ENCODE results near the gene RGL1. TPM values are rescaled to one million over a fixed set of nuclear protein-coding genes. Genes with fewer than 3 reads are reported as not detected.
A peak's percentile ranks its signal among the peaks of the same experiment; 100 is the strongest.

RGL1 gene
- total and polyA plus RNA-seq, 2 donors (not counting 1 experiment from before 2014, with no cell fraction given) = 16.2 to 21.4 TPM

DNA sequence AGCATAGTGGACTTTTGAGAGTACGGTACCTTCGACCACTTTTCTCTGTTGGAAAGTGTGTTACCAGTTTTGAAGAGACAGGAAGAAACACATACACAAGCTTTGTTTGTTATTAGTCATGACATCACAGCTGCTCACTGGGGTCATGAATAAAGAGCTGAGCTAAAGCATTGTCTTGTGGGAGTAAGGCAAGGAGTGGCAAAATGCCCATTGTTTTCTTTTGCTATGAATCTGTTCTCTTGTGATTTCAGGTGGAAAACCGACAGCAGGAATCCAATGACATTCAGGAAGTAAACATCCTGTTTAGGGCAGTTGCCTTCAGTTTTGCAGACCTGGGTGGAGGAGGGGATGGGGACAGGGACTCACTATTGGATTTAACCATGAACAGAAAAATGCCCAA, 66.2 kb downstream of the RGL1 start:
- Histone ChIP-seq H4K20me1 (ENCODE audit: control insufficient read depth, extremely low read depth, insufficient read depth, low read length) (no peaks in the 10 kb centered on the region), H3K4me1 (ENCODE audit: control insufficient read depth, extremely low read depth, insufficient read depth, low read length) (peaks cover 8% of the 10 kb centered on the region), H3K9ac (ENCODE audit: insufficient read depth, low read length) (no peak overlapping the region), H2AFZ (ENCODE audit: low read length) (no peak overlapping the region), H3K36me3 (ENCODE audit: control insufficient read depth, insufficient read depth, low read length) (no peaks in the 10 kb centered on the region), H3K9me3 (ENCODE audit: control insufficient read depth, insufficient read depth, low read depth, low read length) (no peaks in the 10 kb centered on the region), H3K27ac (ENCODE audit: insufficient read depth, low read length) (peak overlapping the region; percentile 49), H3K4me3 (replicated peaks in 1 of 4; ENCODE audit: control extremely low read depth in 1 of 4, insufficient read depth in 1 of 4, low read depth in 3 of 4, low read length in 4 of 4) (no peak overlapping the region), H3K79me2 (ENCODE audit: control insufficient read depth, insufficient read depth, low read length) (no peaks in the 10 kb centered on the region), H3K27me3 (ENCODE audit: control insufficient read depth, insufficient read depth, low read length) (no peaks in the 10 kb centered on the region), H3K4me2 (ENCODE audit: extremely low read depth, insufficient read depth, low read length) (peak overlapping the region; percentile 54)
- TF ChIP-seq EZH2 (IDR thresholded peaks at IDR 0.05; ENCODE audit: low read length, missing control alignments) = no peak
- TF ChIP-seq, protein P1, sequence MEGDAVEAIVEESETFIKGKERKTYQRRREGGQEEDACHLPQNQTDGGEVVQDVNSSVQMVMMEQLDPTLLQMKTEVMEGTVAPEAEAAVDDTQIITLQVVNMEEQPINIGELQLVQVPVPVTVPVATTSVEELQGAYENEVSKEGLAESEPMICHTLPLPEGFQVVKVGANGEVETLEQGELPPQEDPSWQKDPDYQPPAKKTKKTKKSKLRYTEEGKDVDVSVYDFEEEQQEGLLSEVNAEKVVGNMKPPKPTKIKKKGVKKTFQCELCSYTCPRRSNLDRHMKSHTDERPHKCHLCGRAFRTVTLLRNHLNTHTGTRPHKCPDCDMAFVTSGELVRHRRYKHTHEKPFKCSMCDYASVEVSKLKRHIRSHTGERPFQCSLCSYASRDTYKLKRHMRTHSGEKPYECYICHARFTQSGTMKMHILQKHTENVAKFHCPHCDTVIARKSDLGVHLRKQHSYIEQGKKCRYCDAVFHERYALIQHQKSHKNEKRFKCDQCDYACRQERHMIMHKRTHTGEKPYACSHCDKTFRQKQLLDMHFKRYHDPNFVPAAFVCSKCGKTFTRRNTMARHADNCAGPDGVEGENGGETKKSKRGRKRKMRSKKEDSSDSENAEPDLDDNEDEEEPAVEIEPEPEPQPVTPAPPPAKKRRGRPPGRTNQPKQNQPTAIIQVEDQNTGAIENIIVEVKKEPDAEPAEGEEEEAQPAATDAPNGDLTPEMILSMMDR (conservative IDR thresholded peaks at IDR 0.05 in 1 of 2, IDR thresholded peaks at IDR 0.05 in 1 of 2; ENCODE audit: low read depth in 1 of 2, low read length in 2 of 2) = no peak
- peak; percentile 34 to 74 for DNase-seq (ENCODE audit: low read depth in 2 of 2)

DNA sequence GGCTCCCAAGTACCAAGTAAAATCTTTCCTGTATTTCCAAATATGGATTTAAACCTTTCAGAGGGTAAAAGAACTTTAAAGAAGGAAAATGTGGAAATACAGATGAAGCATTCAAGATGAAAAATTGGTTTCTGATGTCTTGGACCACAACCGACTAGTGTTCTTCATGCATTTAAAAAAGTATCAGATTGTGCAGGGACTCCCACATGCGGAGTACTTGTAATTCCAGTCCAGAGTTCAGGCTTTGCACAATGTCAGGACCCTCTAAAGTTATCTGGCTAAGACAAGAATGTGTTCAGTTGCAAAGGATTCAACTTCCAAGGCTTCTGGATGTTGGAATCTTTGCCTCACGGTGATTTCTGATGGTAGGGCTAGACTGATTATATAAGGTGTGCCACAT, 66.7 kb downstream of the RGL1 start:
- no peaks in the 10 kb centered on the region for H4K20me1 ChIP-seq (ENCODE audit: control insufficient read depth, extremely low read depth, insufficient read depth, low read length)
- TF ChIP-seq, protein P1 (conservative IDR thresholded peaks at IDR 0.05 in 1 of 2, IDR thresholded peaks at IDR 0.05 in 1 of 2; ENCODE audit: low read depth in 1 of 2, low read length in 2 of 2) = no peak
- TF ChIP-seq EZH2 (IDR thresholded peaks at IDR 0.05; ENCODE audit: low read length, missing control alignments) = no peak
- no peaks in the 10 kb centered on the region for H3K9me3 ChIP-seq (ENCODE audit: control insufficient read depth, insufficient read depth, low read depth, low read length)
- peaks cover 12% of the 10 kb centered on the region for H3K4me1 ChIP-seq (ENCODE audit: control insufficient read depth, extremely low read depth, insufficient read depth, low read length)
- no peak overlapping the region for H3K9ac ChIP-seq (ENCODE audit: insufficient read depth, low read length)
- no peak overlapping the region for H2AFZ ChIP-seq (ENCODE audit: low read length)
- no peak for DNase-seq (ENCODE audit: low read depth in 2 of 2)
- peak overlapping the region; percentile 6 for H3K27ac ChIP-seq (ENCODE audit: insufficient read depth, low read length)
- no peak overlapping the region for H3K4me3 ChIP-seq (replicated peaks in 1 of 4; ENCODE audit: control extremely low read depth in 1 of 4, insufficient read depth in 1 of 4, low read depth in 3 of 4, low read length in 4 of 4)
- no peak overlapping the region for H3K4me2 ChIP-seq (ENCODE audit: extremely low read depth, insufficient read depth, low read length)
- no peaks in the 10 kb centered on the region for H3K36me3 ChIP-seq (ENCODE audit: control insufficient read depth, insufficient read depth, low read length)
- H3K79me2 ChIP-seq (ENCODE audit: control insufficient read depth, insufficient read depth, low read length) = no peaks in the 10 kb centered on the region
- no peaks in the 10 kb centered on the region for H3K27me3 ChIP-seq (ENCODE audit: control insufficient read depth, insufficient read depth, low read length)

DNA sequence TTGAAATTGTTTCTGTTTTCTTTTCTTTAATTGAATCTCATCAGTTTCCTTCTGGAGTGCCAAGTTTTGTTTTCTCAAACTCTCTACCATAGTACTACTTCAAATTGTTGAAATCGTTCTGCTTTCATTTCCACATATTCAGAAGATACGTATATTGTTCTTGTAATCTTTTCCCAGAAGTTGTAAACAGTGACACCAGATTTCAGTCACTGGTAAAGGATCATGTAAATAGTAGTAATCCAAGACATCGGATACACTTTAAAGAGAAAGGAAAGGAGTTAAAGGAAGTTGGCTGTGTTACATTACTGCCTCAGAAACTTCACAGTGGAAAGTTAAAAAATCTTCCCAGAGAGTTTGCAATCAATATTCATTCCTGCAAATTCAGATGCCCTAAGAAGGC, 67.5 kb downstream of the RGL1 start:
- H3K9me3 ChIP-seq (ENCODE audit: control insufficient read depth, insufficient read depth, low read depth, low read length) = no peaks in the 10 kb centered on the region
- DNase-seq (ENCODE audit: low read depth in 2 of 2) = peak in 1 of 2 donors; percentile 69
- no peaks in the 10 kb centered on the region for H3K27me3 ChIP-seq (ENCODE audit: control insufficient read depth, insufficient read depth, low read length)
- peak overlapping the region; percentile 9 to 31 (median 18) for H3K4me3 ChIP-seq (replicated peaks in 1 of 4; ENCODE audit: control extremely low read depth in 1 of 4, insufficient read depth in 1 of 4, low read depth in 3 of 4, low read length in 4 of 4)
- no peaks in the 10 kb centered on the region for H3K36me3 ChIP-seq (ENCODE audit: control insufficient read depth, insufficient read depth, low read length)
- H2AFZ ChIP-seq (ENCODE audit: low read length) = no peak overlapping the region
- no peaks in the 10 kb centered on the region for H3K79me2 ChIP-seq (ENCODE audit: control insufficient read depth, insufficient read depth, low read length)
- peak overlapping the region; percentile 29 for H3K27ac ChIP-seq (ENCODE audit: insufficient read depth, low read length)
- peaks cover 17% of the 10 kb centered on the region for H3K4me1 ChIP-seq (ENCODE audit: control insufficient read depth, extremely low read depth, insufficient read depth, low read length)
- no peaks in the 10 kb centered on the region for H4K20me1 ChIP-seq (ENCODE audit: control insufficient read depth, extremely low read depth, insufficient read depth, low read length)
- H3K9ac ChIP-seq (ENCODE audit: insufficient read depth, low read length) = no peak overlapping the region
- no peak for TF ChIP-seq EZH2 (IDR thresholded peaks at IDR 0.05; ENCODE audit: low read length, missing control alignments)
- TF ChIP-seq, protein P1 (conservative IDR thresholded peaks at IDR 0.05 in 1 of 2, IDR thresholded peaks at IDR 0.05 in 1 of 2; ENCODE audit: low read depth in 1 of 2, low read length in 2 of 2) = no peak
- peak overlapping the region; percentile 76 for H3K4me2 ChIP-seq (ENCODE audit: extremely low read depth, insufficient read depth, low read length)
